H9 (cell line): ENCODE data around the gene SNRPD3. TPM values are rescaled to one million over a fixed set of nuclear protein-coding genes. Genes with fewer than 3 reads are reported as not detected.

Source experiments
- DNase-seq: peaks from one replicate; pipeline ENCODE4 v3.0.0-alpha.2; 2017
- H2AFZ ChIP-seq: one replicate; pipeline ENCODE4 v1.6.1; 2013; ENCODE audit warnings: mild to moderate bottlenecking, low read length, control low read depth, moderate library complexity
- H2AK5ac ChIP-seq: 2 replicates; pipeline ENCODE4 v1.6.1; 2013; ENCODE audit warnings: low read length, control low read depth, mixed read lengths; ENCODE audit not compliant: insufficient read length
- H2BK120ac ChIP-seq: one replicate; pipeline ENCODE4 v1.6.1; 2013; ENCODE audit warnings: low read depth, mild to moderate bottlenecking, low read length, control low read depth, inconsistent platforms; ENCODE audit not compliant: poor library complexity, severe bottlenecking
- H2BK12ac ChIP-seq: 2 replicates; pipeline ENCODE4 v1.6.1; 2013; ENCODE audit warnings: low read length, control low read depth, mixed read lengths, low read depth; ENCODE audit not compliant: insufficient read length
- H2BK15ac ChIP-seq: 2 replicates; pipeline ENCODE4 v1.6.1; 2013; ENCODE audit warnings: low read depth, low read length, control low read depth
- H2BK20ac ChIP-seq: one replicate; pipeline ENCODE4 v1.6.1; 2013; ENCODE audit warnings: low read depth, mild to moderate bottlenecking, low read length, control low read depth, inconsistent platforms; ENCODE audit not compliant: poor library complexity, severe bottlenecking
- H2BK5ac ChIP-seq: 2 replicates; pipeline ENCODE4 v1.6.1; 2013; ENCODE audit warnings: low read length, control low read depth, mixed read lengths; ENCODE audit not compliant: insufficient read length
- H3K14ac ChIP-seq: 2 replicates; pipeline ENCODE4 v1.6.1; 2013; ENCODE audit warnings: low read length, control low read depth; ENCODE audit not compliant: insufficient read depth
- H3K18ac ChIP-seq: 2 replicates; pipeline ENCODE4 v1.6.1; 2013; ENCODE audit warnings: low read depth, mild to moderate bottlenecking, mixed read lengths, low read length, control low read depth; ENCODE audit not compliant: insufficient read length
- H3K23ac ChIP-seq: 2 replicates; pipeline ENCODE4 v1.6.1; 2013; ENCODE audit warnings: low read length, control low read depth, mixed read lengths, low read depth; ENCODE audit not compliant: insufficient read length
- H3K23me2 ChIP-seq: 2 replicates; pipeline ENCODE4 v1.6.1; 2013; ENCODE audit warnings: low read depth, mild to moderate bottlenecking, mixed read lengths, low read length, control low read depth; ENCODE audit not compliant: insufficient read length, poor library complexity, severe bottlenecking
- H3K27ac ChIP-seq: 2 replicates; pipeline ENCODE4 v1.5.1; 2013; ENCODE audit warnings: low read length, control low read depth, mixed read lengths, low read depth; ENCODE audit not compliant: insufficient read length
- H3K27me3 ChIP-seq: 2 replicates; pipeline ENCODE4 v1.6.1; 2013; ENCODE audit warnings: low read length, control low read depth, inconsistent platforms; ENCODE audit not compliant: insufficient read depth
- H3K4ac ChIP-seq: 2 replicates; pipeline ENCODE4 v1.6.1; 2013; ENCODE audit warnings: low read depth, mild to moderate bottlenecking, control low read depth, inconsistent platforms, low read length, moderate library complexity
- H3K4me1 ChIP-seq: 2 replicates; pipeline ENCODE4 v1.6.1; 2013; ENCODE audit warnings: low read length, control low read depth, inconsistent platforms; ENCODE audit not compliant: insufficient read depth
- H3K4me2 ChIP-seq: 2 replicates; pipeline ENCODE4 v1.6.1; 2013; ENCODE audit warnings: low read length, control low read depth, mixed read lengths; ENCODE audit not compliant: insufficient read length, insufficient read depth
- H3K56ac ChIP-seq: 2 replicates; pipeline ENCODE4 v1.6.1; 2013; ENCODE audit warnings: low read depth, mild to moderate bottlenecking, mixed read lengths, low read length, control low read depth; ENCODE audit not compliant: insufficient read length
- H3K79me1 ChIP-seq: 2 replicates; pipeline ENCODE4 v1.6.1; 2013; ENCODE audit warnings: low read depth, mild to moderate bottlenecking, moderate library complexity, low read length, control low read depth, inconsistent platforms; ENCODE audit not compliant: insufficient read depth, poor library complexity, severe bottlenecking
- H3K79me2 ChIP-seq: 2 replicates; pipeline ENCODE4 v1.6.1; 2013; ENCODE audit warnings: low read length, control low read depth, inconsistent platforms; ENCODE audit not compliant: insufficient read depth
- H3K9ac ChIP-seq: 2 replicates; pipeline ENCODE4 v1.6.1; 2013; ENCODE audit warnings: low read length, control low read depth, mixed read lengths; ENCODE audit not compliant: insufficient read length; ENCODE audit errors: extremely low read depth
- H3K9me3 ChIP-seq: one replicate; pipeline ENCODE4 v1.6.1; 2013; ENCODE audit warnings: low read depth, low read length, inconsistent platforms; ENCODE audit not compliant: control insufficient read depth
- H3T11ph ChIP-seq: one replicate; pipeline ENCODE4 v1.6.1; 2013; ENCODE audit warnings: mild to moderate bottlenecking, low read length, control low read depth, inconsistent platforms
- H4K20me1 ChIP-seq: one replicate; pipeline ENCODE4 v1.6.1; 2013; ENCODE audit not compliant: control insufficient read depth, insufficient read length, insufficient read depth
- H4K5ac ChIP-seq: 2 replicates; pipeline ENCODE4 v1.6.1; 2013; ENCODE audit warnings: low read depth, mild to moderate bottlenecking, mixed read lengths, low read length, control low read depth; ENCODE audit not compliant: insufficient read length
- H4K8ac ChIP-seq: replicated peaks from 2 replicates; pipeline ENCODE4 v1.6.1; 2013; ENCODE audit warnings: low read length, control low read depth, mixed read lengths, low read depth; ENCODE audit not compliant: insufficient read length
- H4K91ac ChIP-seq: 2 replicates; pipeline ENCODE4 v1.6.1; 2013; ENCODE audit warnings: low read depth, mild to moderate bottlenecking, moderate library complexity, mixed read lengths, low read length, control low read depth; ENCODE audit not compliant: insufficient read length
- H3K27ac Mint-ChIP-seq, 3 experiments: 2 replicates in 2 of 3; 3 replicates in 1 of 3; pipeline ENCODE4 v1.8.0; 2020 to 2021; ENCODE audit warnings: mixed read lengths in 3 of 3, mild to moderate bottlenecking in 1 of 3, moderate library complexity in 1 of 3
- H3K27me3 Mint-ChIP-seq: 2 replicates; pipeline ENCODE4 v1.8.0; 2021; ENCODE audit warnings: low read depth, mild to moderate bottlenecking, moderate library complexity, mixed read lengths
- H3K36me3 Mint-ChIP-seq, 3 experiments: 2 replicates in 2 of 3; 3 replicates in 1 of 3; pipeline ENCODE4 v1.8.0; 2020 to 2021; ENCODE audit warnings: low read depth in 3 of 3, mixed read lengths in 3 of 3; ENCODE audit not compliant: insufficient read depth in 1 of 3
- H3K4me1 Mint-ChIP-seq, 2 experiments: 2 replicates each; pipeline ENCODE4 v1.8.0; 2020; ENCODE audit warnings: mixed read lengths in 2 of 2
- H3K4me3 Mint-ChIP-seq, 2 experiments: 2 replicates in 1 of 2; 3 replicates in 1 of 2; pipeline ENCODE4 v1.8.0; 2020 to 2021; ENCODE audit warnings: mild to moderate bottlenecking in 2 of 2, mixed read lengths in 2 of 2, moderate library complexity in 1 of 2
- H3K9me3 Mint-ChIP-seq, 2 experiments: 2 replicates in 1 of 2; 3 replicates in 1 of 2; pipeline ENCODE4 v1.8.0; 2020; ENCODE audit warnings: mild to moderate bottlenecking in 2 of 2, mixed read lengths in 2 of 2, moderate library complexity in 1 of 2
- WGBS: extraction: QIAGEN DNeasy Blood & Tissue Kit; methylation state at CpG from one replicate; pipeline ENCODE4 v1.1.7; 2013; ENCODE audit warnings: missing lambda C conversion rate, low lambda C conversion rate, mixed read lengths; ENCODE audit not compliant: insufficient read length; ENCODE audit errors: extremely low coverage; 5-methylcytosine and 5-hydroxymethylcytosine counted together
- total RNA-seq: library from RNA; stranded (reverse); gene quantifications from 2 replicates; pipeline ENCODE4 v1.2.1, GENCODE V29; 2021
- TF ChIP-seq, protein P1 (sequence below): fragments of 200-600 bp; sonication (generic); conservative IDR thresholded peaks from 3 replicates; pipeline ENCODE4 v1.8.0; 2021; ENCODE audit warnings: antibody characterized with exemption, mild to moderate bottlenecking

The SNRPD3 gene
- total RNA-seq, 1 experiment from 2014 or later = 212 TPM

DNA sequence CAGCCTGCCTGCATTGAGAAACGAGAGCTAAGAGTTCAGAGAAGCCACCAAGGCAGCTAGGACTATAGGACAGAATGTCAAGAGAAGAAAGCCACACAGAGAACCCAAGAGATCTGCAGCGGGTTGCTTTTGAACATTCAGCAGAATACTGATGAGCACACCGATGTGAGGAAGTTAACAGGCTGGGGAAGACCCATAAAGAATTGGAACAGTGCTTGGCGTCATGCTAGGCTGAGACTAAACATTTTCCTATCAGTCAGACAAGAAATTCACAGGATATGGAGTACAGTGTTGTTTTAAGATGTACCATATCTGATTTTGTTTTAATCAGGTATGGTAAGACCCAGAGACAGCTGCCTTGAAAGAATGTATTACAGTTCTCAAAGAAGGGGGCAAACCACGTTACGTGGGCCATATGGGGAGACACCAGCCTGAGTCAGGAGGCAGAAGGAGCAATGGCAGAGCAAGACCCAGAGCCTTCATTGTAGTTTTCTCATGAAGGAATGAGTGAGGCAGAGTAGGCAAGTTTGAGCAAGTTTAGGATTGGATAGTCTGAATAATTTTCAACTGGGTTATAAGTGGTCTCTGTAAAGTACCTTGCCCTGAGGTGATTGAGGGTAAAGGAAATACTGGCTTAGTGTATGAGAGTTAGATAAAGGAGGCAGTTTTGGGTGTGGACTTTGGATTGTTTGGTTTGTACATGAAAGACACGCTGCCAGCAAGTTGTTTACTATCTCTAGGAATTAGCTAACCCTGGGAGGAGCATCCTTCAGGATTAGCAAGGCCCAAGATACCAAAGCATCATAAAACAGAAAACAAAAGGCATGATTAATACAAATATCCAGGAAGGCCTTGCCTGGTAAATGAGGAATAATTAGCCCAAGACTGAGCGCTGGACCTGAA, 22.8 kb downstream of the SNRPD3 start:
- H3K23ac ChIP-seq = no peak overlapping the region
- no peaks in the 10 kb centered on the region for H3K9me3 ChIP-seq
- TF ChIP-seq, protein P1, sequence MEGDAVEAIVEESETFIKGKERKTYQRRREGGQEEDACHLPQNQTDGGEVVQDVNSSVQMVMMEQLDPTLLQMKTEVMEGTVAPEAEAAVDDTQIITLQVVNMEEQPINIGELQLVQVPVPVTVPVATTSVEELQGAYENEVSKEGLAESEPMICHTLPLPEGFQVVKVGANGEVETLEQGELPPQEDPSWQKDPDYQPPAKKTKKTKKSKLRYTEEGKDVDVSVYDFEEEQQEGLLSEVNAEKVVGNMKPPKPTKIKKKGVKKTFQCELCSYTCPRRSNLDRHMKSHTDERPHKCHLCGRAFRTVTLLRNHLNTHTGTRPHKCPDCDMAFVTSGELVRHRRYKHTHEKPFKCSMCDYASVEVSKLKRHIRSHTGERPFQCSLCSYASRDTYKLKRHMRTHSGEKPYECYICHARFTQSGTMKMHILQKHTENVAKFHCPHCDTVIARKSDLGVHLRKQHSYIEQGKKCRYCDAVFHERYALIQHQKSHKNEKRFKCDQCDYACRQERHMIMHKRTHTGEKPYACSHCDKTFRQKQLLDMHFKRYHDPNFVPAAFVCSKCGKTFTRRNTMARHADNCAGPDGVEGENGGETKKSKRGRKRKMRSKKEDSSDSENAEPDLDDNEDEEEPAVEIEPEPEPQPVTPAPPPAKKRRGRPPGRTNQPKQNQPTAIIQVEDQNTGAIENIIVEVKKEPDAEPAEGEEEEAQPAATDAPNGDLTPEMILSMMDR = no peak
- no peaks in the 10 kb centered on the region for H3K79me1 ChIP-seq
- H4K20me1 ChIP-seq = no peaks in the 10 kb centered on the region
- no peaks in the 10 kb centered on the region for H3K23me2 ChIP-seq
- H3K27me3 ChIP-seq = no peaks in the 10 kb centered on the region
- H4K5ac ChIP-seq = no peak overlapping the region
- H2BK12ac ChIP-seq = no peak overlapping the region
- no peaks in the 10 kb centered on the region for H3K4me1 Mint-ChIP-seq
- no peak overlapping the region for H3K4ac ChIP-seq
- no peak overlapping the region for H2AFZ ChIP-seq
- no peak overlapping the region for H3K18ac ChIP-seq
- H3K36me3 Mint-ChIP-seq = peaks cover 12 to 25% (median 20%) of the 10 kb centered on the region in 3 experiments; a peak in 6 of 7 replicates
- DNase-seq = no peak
- H3K14ac ChIP-seq = no peak overlapping the region
- H3K9ac ChIP-seq = no peak overlapping the region
- no peak overlapping the region for H3T11ph ChIP-seq
- H3K9me3 Mint-ChIP-seq = no peaks in the 10 kb centered on the region
- H2AK5ac ChIP-seq = no peak overlapping the region
- no peak overlapping the region for H2BK5ac ChIP-seq
- no CpG with 5 or more reads among the region's 8 CpGs for WGBS
- no peak overlapping the region for H3K4me3 Mint-ChIP-seq
- H2BK120ac ChIP-seq = no peak overlapping the region
- no peak overlapping the region for H4K91ac ChIP-seq
- no peaks in the 10 kb centered on the region for H3K79me2 ChIP-seq
- H4K8ac ChIP-seq = no peak overlapping the region
- H3K27ac Mint-ChIP-seq = peak overlapping the region; percentile 3 to 46 (median 42); a peak in 3 of 7 replicates
- H2BK20ac ChIP-seq = no peak overlapping the region
- no peak overlapping the region for H3K56ac ChIP-seq
- no peak overlapping the region for H3K4me2 ChIP-seq
- H3K27ac ChIP-seq = no peak overlapping the region
- H2BK15ac ChIP-seq = no peak overlapping the region
- H3K27me3 Mint-ChIP-seq = no peaks in the 10 kb centered on the region; the same call in 1 of the 2 replicates
- no peaks in the 10 kb centered on the region for H3K4me1 ChIP-seq
